Chondrocyte (in vitro differentiated cells): ENCODE measurements around the gene NECTIN1. TPM values are rescaled to one million over a fixed set of nuclear protein-coding genes. Genes with fewer than 3 reads are reported as not detected.

Source experiments
- DNase-seq: peaks from one replicate; pipeline ENCODE4 v3.0.0; 2021; ENCODE audit warnings: mixed read lengths, low spot score
- H3K27ac Mint-ChIP-seq: one replicate; pipeline ENCODE4 v1.8.0; 2021; ENCODE audit warnings: mild to moderate bottlenecking, moderate library complexity, mixed read lengths; ENCODE audit not compliant: unreplicated experiment
- H3K27me3 Mint-ChIP-seq: 2 replicates; pipeline ENCODE4 v1.8.0; 2021; ENCODE audit warnings: low read depth, mixed read lengths
- H3K36me3 Mint-ChIP-seq: 2 replicates; pipeline ENCODE4 v1.8.0; 2021; ENCODE audit warnings: low read depth, mixed read lengths
- H3K4me1 Mint-ChIP-seq: 2 replicates; pipeline ENCODE4 v1.8.0; 2021; ENCODE audit warnings: low read depth, mild to moderate bottlenecking, mixed read lengths
- H3K4me3 Mint-ChIP-seq: one replicate; pipeline ENCODE4 v1.8.0; 2021; ENCODE audit warnings: mild to moderate bottlenecking, moderate library complexity, mixed read lengths; ENCODE audit not compliant: unreplicated experiment
- H3K9me3 Mint-ChIP-seq: 2 replicates; pipeline ENCODE4 v1.8.0; 2021; ENCODE audit warnings: low read depth, mixed read lengths
- CTCF ChIP-seq: fragments of 200-600 bp; sonication (generic); IDR thresholded peaks from 2 replicates; pipeline ENCODE4 v1.5.0; 2021; ENCODE audit warnings: antibody characterized with exemption, mild to moderate bottlenecking, moderate library complexity
- total RNA-seq: library from RNA; stranded (reverse); gene quantifications from 3 replicates; pipeline ENCODE4 v1.2.1, GENCODE V29; 2021

Gene NECTIN1
- total RNA-seq, 1 donor from 2014 or later, result 9.1 TPM

GRCh38 chr11:119757378-119757777 lies 28.4 kb upstream of the NECTIN1 start:
- no peak overlapping the region for H3K27ac Mint-ChIP-seq
- peaks cover 9% of the 10 kb centered on the region for H3K27me3 Mint-ChIP-seq

GRCh38 chr11:119756169-119756865 lies 27.3 kb upstream of the NECTIN1 start:
- peaks cover 16% of the 10 kb centered on the region for H3K27me3 Mint-ChIP-seq
- H3K4me3 Mint-ChIP-seq, result no peak overlapping the region
- TF ChIP-seq CTCF, result no peak
- no peak for DNase-seq
- no peaks in the 10 kb centered on the region for H3K36me3 Mint-ChIP-seq
- H3K4me1 Mint-ChIP-seq, result peaks cover 27% of the 10 kb centered on the region
- no peaks in the 10 kb centered on the region for H3K9me3 Mint-ChIP-seq
- H3K27ac Mint-ChIP-seq, result no peak overlapping the region

More at GRCh38 chr11:119757378-119757777, 28.4 kb upstream of the NECTIN1 start:
- TF ChIP-seq CTCF, result no peak
- H3K4me1 Mint-ChIP-seq, result peaks cover 27% of the 10 kb centered on the region
- H3K36me3 Mint-ChIP-seq, result no peaks in the 10 kb centered on the region
- DNase-seq, result no peak
- H3K9me3 Mint-ChIP-seq, result no peaks in the 10 kb centered on the region
- H3K4me3 Mint-ChIP-seq, result no peak overlapping the region

DNA sequence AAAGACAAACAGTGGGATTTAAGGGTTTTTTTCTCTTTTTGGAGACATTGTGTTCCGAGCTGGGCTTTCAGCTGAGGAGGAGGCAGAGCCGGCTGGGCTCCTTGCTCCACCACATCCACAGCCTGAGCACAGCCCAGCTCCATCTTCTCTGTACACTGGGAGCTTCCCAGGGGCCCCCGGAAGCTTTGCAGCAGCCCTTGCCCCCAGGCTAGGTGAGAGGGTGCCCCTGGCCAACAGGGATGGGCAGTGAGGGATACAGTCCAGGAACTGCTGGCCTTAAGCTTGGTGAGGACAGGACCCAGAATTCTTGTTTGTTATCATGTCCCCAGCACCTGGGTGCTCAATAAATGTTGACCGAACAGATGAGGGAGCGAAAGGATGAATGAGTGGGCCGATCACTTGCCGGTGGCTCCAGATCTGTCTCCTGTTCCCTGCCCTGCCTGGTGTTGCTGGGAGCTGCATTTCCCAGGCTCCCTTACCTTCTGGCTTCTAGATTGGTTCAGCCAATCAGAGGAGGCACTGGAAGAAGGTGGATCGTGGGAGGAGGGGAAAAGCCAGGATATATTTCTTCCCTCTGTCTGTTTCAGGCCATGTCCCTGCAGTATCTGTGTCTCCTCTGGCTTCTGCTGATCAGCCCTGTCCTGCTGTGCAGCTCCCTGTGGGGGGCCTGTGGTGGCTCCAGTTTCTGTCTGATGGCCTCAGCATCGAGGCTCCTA lies 26.5 kb upstream of the NECTIN1 start:
- Mint-ChIP-seq H3K9me3 (no peaks in the 10 kb centered on the region), H3K36me3 (no peaks in the 10 kb centered on the region), H3K27me3 (peaks cover 18% of the 10 kb centered on the region), H3K27ac (no peak overlapping the region), H3K4me1 (peaks cover 25% of the 10 kb centered on the region), H3K4me3 (no peak overlapping the region)
- no peak for TF ChIP-seq CTCF
- DNase-seq, result no peak

- H3K36me3 Mint-ChIP-seq, result no peaks in the 10 kb centered on the region
- no peak for TF ChIP-seq CTCF
- H3K9me3 Mint-ChIP-seq, result no peaks in the 10 kb centered on the region
- no peak for DNase-seq
- peaks cover 19% of the 10 kb centered on the region for H3K4me1 Mint-ChIP-seq
- no peak overlapping the region for H3K27ac Mint-ChIP-seq
- peaks cover 18% of the 10 kb centered on the region for H3K27me3 Mint-ChIP-seq
- no peak overlapping the region for H3K4me3 Mint-ChIP-seq
Measured at GRCh38 chr11:119754656-119755355, 25.8 kb upstream of the NECTIN1 start.

DNA sequence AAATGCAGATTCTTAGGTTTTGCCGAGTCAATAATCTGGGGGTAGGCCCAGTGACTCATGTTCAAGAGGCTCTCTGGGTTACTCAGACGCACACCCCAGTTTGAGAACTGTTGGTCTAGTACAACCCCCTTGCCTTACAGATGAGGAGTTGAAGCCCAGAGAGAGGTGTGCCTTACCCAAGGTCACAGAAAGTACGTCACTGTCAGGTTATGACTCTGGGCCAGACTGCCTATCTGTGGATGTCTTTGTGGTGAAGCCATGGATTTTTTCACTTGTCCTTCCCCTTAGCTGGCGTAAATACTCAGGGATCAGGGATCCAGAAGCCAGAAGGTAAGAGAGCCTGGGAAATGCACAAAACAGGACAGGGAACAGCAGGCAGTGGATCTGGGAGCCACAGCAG lies 25.2 kb upstream of the NECTIN1 start:
- Mint-ChIP-seq H3K27me3 (peaks cover 18% of the 10 kb centered on the region), H3K4me1 (peaks cover 13% of the 10 kb centered on the region), H3K4me3 (no peak overlapping the region), H3K9me3 (no peaks in the 10 kb centered on the region), H3K27ac (no peak overlapping the region), H3K36me3 (no peaks in the 10 kb centered on the region)
- TF ChIP-seq CTCF, result no peak
- no peak for DNase-seq
